Measurements from ENCODE around the gene MGST3. TPM values are rescaled to one million over a fixed set of nuclear protein-coding genes. Genes with fewer than 3 reads are reported as not detected.

The MGST3 gene
- total and polyA plus RNA-seq, 4 donors, result 141 to 351 (median 176) TPM

DNA sequence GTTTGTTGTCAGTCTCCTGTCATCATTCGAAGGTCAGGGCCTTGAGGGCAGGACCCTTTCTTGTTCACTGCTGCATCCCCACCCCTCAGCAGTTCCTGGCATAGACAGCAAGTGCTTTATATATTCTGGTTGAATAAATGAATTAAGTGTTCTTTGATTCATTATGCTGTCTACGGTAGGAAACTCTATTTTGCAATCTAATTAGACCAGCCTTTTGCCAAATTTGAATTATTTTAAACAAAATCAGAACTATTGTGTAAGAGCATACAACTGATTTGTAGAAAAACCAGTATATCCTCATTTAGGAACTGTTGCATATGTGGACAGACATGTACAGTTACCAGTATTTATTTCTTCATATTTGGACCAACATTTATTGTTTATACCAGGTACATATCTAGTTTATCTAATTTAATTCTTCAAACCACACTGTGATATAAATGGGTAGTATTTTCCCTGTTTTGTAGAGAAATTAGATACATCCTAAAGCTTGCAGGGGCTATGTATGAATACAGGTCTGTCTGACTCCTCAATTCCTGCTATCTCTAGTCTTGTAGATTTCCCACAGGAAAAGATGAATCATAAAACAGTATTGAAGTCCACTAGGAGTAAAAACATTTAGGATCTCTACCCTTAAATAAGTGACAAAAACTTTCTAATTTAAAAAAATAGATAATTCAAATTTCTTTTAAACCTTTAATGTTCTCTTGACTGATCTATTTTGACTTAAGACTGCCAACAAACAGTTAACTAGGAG lies 10.4 kb downstream of the MGST3 start:
- peaks cover 0 to 5% (median 2%) of the 10 kb centered on the region in 4 donors for H3K36me3 ChIP-seq (ENCODE audit: control insufficient read depth in 4 of 4, insufficient read depth in 4 of 4, low read length in 4 of 4)
- peaks cover 4 to 31% (median 19%) of the 10 kb centered on the region in 5 donors for H3K4me1 ChIP-seq (ENCODE audit: control insufficient read depth in 5 of 5, insufficient read depth in 5 of 5, low read length in 5 of 5)
- TF ChIP-seq, protein P1, sequence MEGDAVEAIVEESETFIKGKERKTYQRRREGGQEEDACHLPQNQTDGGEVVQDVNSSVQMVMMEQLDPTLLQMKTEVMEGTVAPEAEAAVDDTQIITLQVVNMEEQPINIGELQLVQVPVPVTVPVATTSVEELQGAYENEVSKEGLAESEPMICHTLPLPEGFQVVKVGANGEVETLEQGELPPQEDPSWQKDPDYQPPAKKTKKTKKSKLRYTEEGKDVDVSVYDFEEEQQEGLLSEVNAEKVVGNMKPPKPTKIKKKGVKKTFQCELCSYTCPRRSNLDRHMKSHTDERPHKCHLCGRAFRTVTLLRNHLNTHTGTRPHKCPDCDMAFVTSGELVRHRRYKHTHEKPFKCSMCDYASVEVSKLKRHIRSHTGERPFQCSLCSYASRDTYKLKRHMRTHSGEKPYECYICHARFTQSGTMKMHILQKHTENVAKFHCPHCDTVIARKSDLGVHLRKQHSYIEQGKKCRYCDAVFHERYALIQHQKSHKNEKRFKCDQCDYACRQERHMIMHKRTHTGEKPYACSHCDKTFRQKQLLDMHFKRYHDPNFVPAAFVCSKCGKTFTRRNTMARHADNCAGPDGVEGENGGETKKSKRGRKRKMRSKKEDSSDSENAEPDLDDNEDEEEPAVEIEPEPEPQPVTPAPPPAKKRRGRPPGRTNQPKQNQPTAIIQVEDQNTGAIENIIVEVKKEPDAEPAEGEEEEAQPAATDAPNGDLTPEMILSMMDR (IDR thresholded peaks at IDR 0.05; ENCODE audit: control extremely low read depth, extremely low read depth), result no peak
- H3K9me3 ChIP-seq (ENCODE audit: control insufficient read depth in 4 of 4, insufficient read depth in 3 of 4, low read length in 3 of 4), result no peaks in the 10 kb centered on the region
- DNase-seq, result peak in 2 of 3 donors; percentile 77 to 86
- no peak overlapping the region for H3K4me3 ChIP-seq
- ATAC-seq (ENCODE audit: insufficient read depth, low FRiP score), result no peak
- H3K9ac ChIP-seq (ENCODE audit: insufficient read depth in 1 of 2, low read length in 2 of 2), result no peak overlapping the region
- H3K27me3 ChIP-seq (ENCODE audit: control insufficient read depth in 3 of 3, insufficient read depth in 3 of 3, low read length in 2 of 3), result no peaks in the 10 kb centered on the region
- 25 to 48% methylated on average over 2 of the region's 2 CpGs for WGBS, 2 donors
- no peak overlapping the region for H3K27ac ChIP-seq (ENCODE audit: low read depth in 1 of 2, low read length in 1 of 2)

- 67 to 78% methylated on average over 2 of the region's 2 CpGs for WGBS, 2 donors
- no peak for ATAC-seq (ENCODE audit: insufficient read depth, low FRiP score)
- peaks cover 3 to 17% (median 15%) of the 10 kb centered on the region in 5 donors for H3K4me1 ChIP-seq (ENCODE audit: control insufficient read depth in 5 of 5, insufficient read depth in 5 of 5, low read length in 5 of 5)
Measured at GRCh38 chr1:165644064-165644735, 13.2 kb downstream of the MGST3 start.

DNA sequence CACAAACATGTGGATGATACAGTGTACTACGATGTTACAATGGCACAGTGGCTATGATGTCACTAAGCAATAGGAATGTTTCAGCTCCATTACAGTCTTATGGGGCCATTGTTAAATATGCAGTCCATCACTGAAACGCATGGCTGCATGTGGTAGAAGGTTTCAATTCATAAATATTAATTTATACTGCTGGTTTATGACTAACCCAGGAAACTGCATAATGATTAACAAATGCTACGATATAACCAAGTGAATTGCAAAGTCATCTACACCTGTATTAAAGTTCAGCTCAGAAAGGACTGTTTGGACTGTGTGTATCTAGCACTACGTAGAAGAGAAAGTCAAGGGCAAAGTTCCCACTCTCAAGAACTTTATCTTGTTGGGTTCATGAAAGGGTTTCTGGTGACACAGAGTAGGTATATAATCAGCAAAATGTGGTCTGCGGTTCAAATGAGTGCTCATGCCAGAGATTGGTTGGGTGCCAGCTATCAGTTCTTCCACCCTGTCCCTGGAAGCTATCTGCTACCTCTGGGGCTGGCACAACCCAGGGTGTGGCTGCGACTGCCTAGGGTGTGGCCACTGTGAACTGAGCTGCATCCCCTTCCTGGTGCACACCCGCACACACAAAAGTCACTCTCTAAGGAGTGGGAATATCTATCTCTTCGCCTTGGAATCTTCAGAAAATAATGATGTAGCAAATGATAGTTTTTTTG lies 14.8 kb downstream of the MGST3 start:
- TF ChIP-seq, protein P1 (IDR thresholded peaks at IDR 0.05; ENCODE audit: control extremely low read depth, extremely low read depth), result no peak
- Histone ChIP-seq H3K9me3 (ENCODE audit: control insufficient read depth in 4 of 4, insufficient read depth in 3 of 4, low read length in 3 of 4) (no peaks in the 10 kb centered on the region), H3K9ac (ENCODE audit: insufficient read depth in 1 of 2, low read length in 2 of 2) (no peak overlapping the region), H3K36me3 (ENCODE audit: control insufficient read depth in 4 of 4, insufficient read depth in 4 of 4, low read length in 4 of 4) (peaks cover 0 to 7% (median 3%) of the 10 kb centered on the region in 4 donors), H3K4me3 (no peak overlapping the region), H3K27me3 (ENCODE audit: control insufficient read depth in 3 of 3, insufficient read depth in 3 of 3, low read length in 2 of 3) (no peaks in the 10 kb centered on the region), H3K27ac (ENCODE audit: low read depth in 1 of 2, low read length in 1 of 2) (peak overlapping the region in 1 of 2 donors; percentile 41), H3K4me1 (ENCODE audit: control insufficient read depth in 5 of 5, insufficient read depth in 5 of 5, low read length in 5 of 5) (peaks cover 3 to 16% (median 11%) of the 10 kb centered on the region in 5 donors)
- ATAC-seq (ENCODE audit: insufficient read depth, low FRiP score) (no peak), DNase-seq (no peak)
- 68 to 80% methylated on average over 8 of the region's 8 CpGs for WGBS, 2 donors

More at GRCh38 chr1:165644064-165644735, 13.2 kb downstream of the MGST3 start:
- Histone ChIP-seq H3K27ac (ENCODE audit: low read depth in 1 of 2, low read length in 1 of 2) (no peak overlapping the region), H3K36me3 (ENCODE audit: control insufficient read depth in 4 of 4, insufficient read depth in 4 of 4, low read length in 4 of 4) (peaks cover 0 to 6% (median 2%) of the 10 kb centered on the region in 4 donors), H3K27me3 (ENCODE audit: control insufficient read depth in 3 of 3, insufficient read depth in 3 of 3, low read length in 2 of 3) (no peaks in the 10 kb centered on the region), H3K9ac (ENCODE audit: insufficient read depth in 1 of 2, low read length in 2 of 2) (no peak overlapping the region), H3K9me3 (ENCODE audit: control insufficient read depth in 4 of 4, insufficient read depth in 3 of 4, low read length in 3 of 4) (no peaks in the 10 kb centered on the region), H3K4me3 (no peak overlapping the region)
- no peak for DNase-seq
- TF ChIP-seq, protein P1 (IDR thresholded peaks at IDR 0.05; ENCODE audit: control extremely low read depth, extremely low read depth), result no peak
